ENCODE measurements around the gene LAMB3. TPM values are rescaled to one million over a fixed set of nuclear protein-coding genes. Genes with fewer than 3 reads are reported as not detected.

LAMB3 gene
- polyA plus RNA-seq, 1 donor from 2014 or later, result 5.8 TPM

- Histone ChIP-seq H3K4me3 (ENCODE audit: low read length) (no peak overlapping the region), H3K9ac (ENCODE audit: low read length) (no peak overlapping the region), H3F3A (ENCODE audit: insufficient read depth, low read length, poor library complexity, severe bottlenecking) (no peaks in the 10 kb centered on the region), H2AFZ (ENCODE audit: low read depth, low read length) (no peak overlapping the region), H3K9me2 (ENCODE audit: insufficient read depth, low read length) (no peaks in the 10 kb centered on the region), H3K4me2 (ENCODE audit: low read length) (no peak overlapping the region), H3K36me3 (ENCODE audit: insufficient read depth, low read length) (no peaks in the 10 kb centered on the region), H3K9me3 (ENCODE audit: low read length) (no peaks in the 10 kb centered on the region), H4K20me1 (ENCODE audit: insufficient read depth) (no peaks in the 10 kb centered on the region), H3K27me3 (ENCODE audit: insufficient read depth, low read depth, low read length) (no peaks in the 10 kb centered on the region), H3K27ac (ENCODE audit: low read length) (no peak overlapping the region), H3K79me2 (replicated peaks; ENCODE audit: insufficient read depth, low read length) (no peaks in the 10 kb centered on the region)
- no peak for TF ChIP-seq EP300 (conservative IDR thresholded peaks at IDR 0.05; ENCODE audit: poor library complexity, severe bottlenecking)
- TF ChIP-seq REST (IDR thresholded peaks at IDR 0.05; ENCODE audit: borderline replicate concordance), result no peak
- no peak for TF ChIP-seq POLR2AphosphoS5 (IDR thresholded peaks at IDR 0.05)
- no peak for TF ChIP-seq EZH2 (IDR thresholded peaks at IDR 0.05; ENCODE audit: borderline replicate concordance, insufficient read depth, low read length, poor library complexity, severe bottlenecking)
- TF ChIP-seq RAD21 (conservative IDR thresholded peaks at IDR 0.05), result no peak
- no peak for TF ChIP-seq SMC3 (conservative IDR thresholded peaks at IDR 0.05; ENCODE audit: poor library complexity)
- TF ChIP-seq TAF1 (IDR thresholded peaks at IDR 0.05; ENCODE audit: low read depth), result no peak
Measured at GRCh38 chr1:209613400-209614150, 38.6 kb downstream of the LAMB3 start.

- Histone ChIP-seq H2AFZ (ENCODE audit: low read depth, low read length) (no peak overlapping the region), H3K27ac (ENCODE audit: low read length) (no peak overlapping the region), H3K79me2 (replicated peaks; ENCODE audit: insufficient read depth, low read length) (no peaks in the 10 kb centered on the region), H3K27me3 (ENCODE audit: insufficient read depth, low read depth, low read length) (no peaks in the 10 kb centered on the region), H3K4me3 (ENCODE audit: low read length) (no peak overlapping the region), H4K20me1 (ENCODE audit: insufficient read depth) (no peaks in the 10 kb centered on the region), H3K9ac (ENCODE audit: low read length) (no peak overlapping the region), H3K9me3 (ENCODE audit: low read length) (no peaks in the 10 kb centered on the region), H3K9me2 (ENCODE audit: insufficient read depth, low read length) (no peaks in the 10 kb centered on the region), H3F3A (ENCODE audit: insufficient read depth, low read length, poor library complexity, severe bottlenecking) (no peaks in the 10 kb centered on the region), H3K36me3 (ENCODE audit: insufficient read depth, low read length) (no peaks in the 10 kb centered on the region), H3K4me2 (ENCODE audit: low read length) (no peak overlapping the region)
- TF ChIP-seq EP300 (conservative IDR thresholded peaks at IDR 0.05; ENCODE audit: poor library complexity, severe bottlenecking) (no peak), RAD21 (conservative IDR thresholded peaks at IDR 0.05) (no peak), TAF1 (IDR thresholded peaks at IDR 0.05; ENCODE audit: low read depth) (no peak), POLR2AphosphoS5 (IDR thresholded peaks at IDR 0.05) (no peak), REST (IDR thresholded peaks at IDR 0.05; ENCODE audit: borderline replicate concordance) (no peak), EZH2 (IDR thresholded peaks at IDR 0.05; ENCODE audit: borderline replicate concordance, insufficient read depth, low read length, poor library complexity, severe bottlenecking) (no peak), MXI1 (conservative IDR thresholded peaks at IDR 0.05; ENCODE audit: poor library complexity, severe bottlenecking) (no peak), SMC3 (conservative IDR thresholded peaks at IDR 0.05; ENCODE audit: poor library complexity) (no peak)
- TF ChIP-seq, protein P1, sequence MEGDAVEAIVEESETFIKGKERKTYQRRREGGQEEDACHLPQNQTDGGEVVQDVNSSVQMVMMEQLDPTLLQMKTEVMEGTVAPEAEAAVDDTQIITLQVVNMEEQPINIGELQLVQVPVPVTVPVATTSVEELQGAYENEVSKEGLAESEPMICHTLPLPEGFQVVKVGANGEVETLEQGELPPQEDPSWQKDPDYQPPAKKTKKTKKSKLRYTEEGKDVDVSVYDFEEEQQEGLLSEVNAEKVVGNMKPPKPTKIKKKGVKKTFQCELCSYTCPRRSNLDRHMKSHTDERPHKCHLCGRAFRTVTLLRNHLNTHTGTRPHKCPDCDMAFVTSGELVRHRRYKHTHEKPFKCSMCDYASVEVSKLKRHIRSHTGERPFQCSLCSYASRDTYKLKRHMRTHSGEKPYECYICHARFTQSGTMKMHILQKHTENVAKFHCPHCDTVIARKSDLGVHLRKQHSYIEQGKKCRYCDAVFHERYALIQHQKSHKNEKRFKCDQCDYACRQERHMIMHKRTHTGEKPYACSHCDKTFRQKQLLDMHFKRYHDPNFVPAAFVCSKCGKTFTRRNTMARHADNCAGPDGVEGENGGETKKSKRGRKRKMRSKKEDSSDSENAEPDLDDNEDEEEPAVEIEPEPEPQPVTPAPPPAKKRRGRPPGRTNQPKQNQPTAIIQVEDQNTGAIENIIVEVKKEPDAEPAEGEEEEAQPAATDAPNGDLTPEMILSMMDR (IDR thresholded peaks at IDR 0.05; ENCODE audit: poor library complexity, severe bottlenecking), result no peak
Measured at GRCh38 chr1:209612646-209613399, 39.4 kb downstream of the LAMB3 start.
